NCI-H1436 (cell line): ENCODE measurements around the gene AIG1.

ENCODE experiments used
- DNase-seq: peaks from one replicate; lab custom pipeline; 2025; lab: John Stamatoyannopoulos, UW

The AIG1 gene

DNA sequence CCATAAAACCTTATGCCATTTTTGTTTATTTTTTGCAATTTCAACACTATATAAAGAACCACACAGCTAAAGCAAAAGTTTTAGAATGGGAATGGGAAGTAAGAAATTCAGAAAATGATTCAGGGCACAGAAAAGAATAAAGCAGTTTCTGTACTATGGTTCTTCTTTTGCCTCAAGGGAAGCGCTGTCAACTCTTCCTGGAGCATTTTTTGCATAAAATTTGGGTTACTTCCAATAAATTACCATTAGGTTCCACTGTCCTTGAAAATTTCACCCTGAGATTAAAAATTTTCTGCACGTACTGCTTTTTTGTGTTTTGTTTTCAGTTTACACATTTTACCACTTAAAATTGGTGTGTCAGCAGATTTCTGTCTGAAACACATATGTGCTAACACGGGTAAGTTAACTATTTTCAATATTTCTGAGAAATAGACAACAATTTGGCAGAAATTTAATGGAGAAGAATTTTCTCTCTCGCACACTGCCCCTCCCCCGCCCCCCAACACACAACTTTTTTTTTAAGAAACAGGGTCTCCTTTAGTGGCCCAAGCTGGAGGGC lies 310.2 kb downstream of the AIG1 start:
- DNase-seq, result no peak

DNA sequence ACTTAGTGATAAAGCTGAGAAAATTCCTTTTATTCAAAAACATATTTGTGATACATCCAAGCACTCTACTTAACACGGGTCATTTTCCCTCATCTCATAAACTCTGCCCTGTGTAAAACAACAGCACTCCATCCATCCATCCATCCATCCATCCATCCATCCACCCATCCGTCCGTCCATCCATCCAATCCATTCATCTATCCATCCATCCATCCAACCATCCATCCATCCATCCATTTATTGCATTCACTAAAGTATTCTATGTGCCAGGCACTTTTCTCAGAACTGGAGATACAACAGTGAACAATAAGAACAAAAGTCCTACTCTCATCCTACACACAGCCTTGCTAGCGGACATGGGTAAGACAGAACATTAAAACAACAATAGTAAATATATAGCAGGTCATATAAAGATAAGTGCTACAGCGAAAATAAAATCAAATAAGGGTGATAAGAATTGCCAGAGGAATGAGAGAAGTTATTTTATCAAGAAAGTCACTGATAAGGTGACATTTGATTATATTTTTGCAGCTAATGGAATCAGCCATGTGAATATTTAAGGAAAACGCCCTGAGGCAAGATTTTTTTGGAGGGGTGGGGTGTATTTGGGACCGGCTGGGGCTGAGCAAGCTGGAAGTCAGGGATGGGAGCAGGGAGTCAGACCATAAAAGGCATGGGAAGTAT lies 311.7 kb downstream of the AIG1 start:
- no peak for DNase-seq

DNA sequence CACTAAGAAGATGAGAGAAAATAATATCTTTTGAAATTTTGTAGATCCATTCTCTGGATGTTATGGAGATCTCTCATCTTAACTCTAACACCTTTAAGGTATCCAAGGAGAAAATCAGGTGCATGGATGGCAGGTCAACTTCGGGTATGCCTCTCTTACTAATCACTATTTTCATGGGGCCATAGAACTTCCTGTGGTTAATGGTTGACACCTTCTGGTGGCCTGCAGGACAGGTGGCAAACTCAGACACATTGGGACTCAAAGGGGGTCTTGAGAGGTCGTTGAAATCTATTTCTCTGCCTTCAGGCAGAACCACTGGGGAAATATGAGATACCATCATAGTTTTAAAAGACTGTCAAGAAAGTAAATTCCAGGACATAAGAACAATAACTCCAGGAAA lies 313.3 kb downstream of the AIG1 start:
- DNase-seq, result no peak

DNA sequence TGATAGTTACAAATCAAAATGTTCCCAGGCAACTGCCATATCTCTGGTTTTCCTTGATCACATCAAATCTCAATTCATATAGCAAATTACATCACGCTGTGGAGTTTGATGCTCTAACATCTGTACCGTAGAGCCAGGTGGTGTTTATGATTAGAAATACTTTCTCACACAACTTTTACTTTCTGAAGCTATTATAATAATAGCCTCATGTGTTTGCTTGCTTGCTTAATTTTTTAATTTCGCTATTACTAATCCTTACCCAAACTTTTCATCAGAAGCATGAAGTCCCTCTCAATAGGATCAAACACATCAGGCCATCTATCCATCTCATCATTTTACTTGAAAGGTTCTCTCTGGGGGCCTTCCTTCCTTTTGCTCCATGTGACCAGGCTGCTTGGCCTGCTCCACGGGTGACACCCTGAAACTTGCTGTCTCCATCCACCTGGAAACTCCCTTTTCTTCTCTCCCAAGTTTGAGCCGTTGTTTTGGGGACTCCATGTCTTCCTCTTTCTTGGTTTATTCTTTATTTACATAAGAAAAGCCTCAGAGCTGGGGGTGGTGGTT lies 314.4 kb downstream of the AIG1 start:
- no peak for DNase-seq

DNA sequence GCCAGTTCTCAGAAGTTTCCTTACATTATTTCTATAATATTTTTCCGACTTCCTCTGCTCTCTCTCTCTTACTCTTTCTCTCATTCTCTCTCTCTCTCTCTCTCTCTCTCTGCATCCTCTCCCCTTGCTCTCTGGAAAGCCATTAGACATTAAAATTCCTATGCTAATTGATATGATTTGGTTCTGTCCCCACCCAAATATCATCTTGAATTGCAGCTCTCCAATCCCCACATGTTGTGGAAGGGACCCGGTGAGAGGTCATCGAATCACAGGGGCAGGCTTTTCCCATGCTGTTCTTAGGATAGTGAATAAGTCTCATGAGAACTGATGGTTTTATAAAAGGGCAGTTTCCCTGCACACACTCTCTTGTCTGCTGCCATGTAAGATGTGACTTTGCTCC lies 315.7 kb downstream of the AIG1 start:
- no peak for DNase-seq

DNA sequence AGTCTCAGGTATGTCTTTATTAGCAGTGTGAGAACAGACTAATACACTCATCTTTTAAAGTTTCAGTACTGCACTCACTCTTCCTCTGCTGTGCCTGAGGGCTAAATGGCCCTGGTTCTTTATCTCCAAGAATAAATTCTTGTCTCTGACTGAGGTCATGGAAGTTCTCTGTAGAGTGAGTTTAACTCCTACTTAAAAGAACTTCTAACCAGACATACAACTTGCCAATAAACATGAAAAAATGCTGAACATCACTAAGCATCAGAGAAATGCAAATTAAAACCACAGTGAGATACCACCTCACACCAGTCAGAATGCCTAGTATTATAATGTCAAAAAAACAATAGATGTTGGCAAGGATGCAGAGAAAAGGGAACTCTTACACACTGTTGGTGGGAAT lies 316.2 kb downstream of the AIG1 start:
- DNase-seq, result no peak

DNA sequence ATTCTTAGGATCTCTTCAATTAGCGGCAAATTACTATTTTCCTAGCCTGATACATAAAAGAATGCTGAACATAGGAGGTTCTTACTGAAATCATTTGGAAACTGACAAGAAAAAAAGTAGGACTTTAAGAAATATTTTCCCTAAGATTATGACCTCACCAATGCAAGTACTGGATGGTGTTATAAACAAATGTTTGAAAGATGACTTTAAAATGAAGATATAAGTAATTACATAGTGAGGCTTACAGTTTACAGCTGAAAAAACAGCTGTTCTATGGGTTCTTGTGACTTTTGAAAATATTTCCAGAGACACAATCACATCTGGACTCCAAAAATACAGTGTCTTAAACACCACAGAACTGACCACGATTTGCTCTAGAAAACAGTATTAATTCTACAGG lies 324.9 kb downstream of the AIG1 start:
- DNase-seq, result no peak

DNA sequence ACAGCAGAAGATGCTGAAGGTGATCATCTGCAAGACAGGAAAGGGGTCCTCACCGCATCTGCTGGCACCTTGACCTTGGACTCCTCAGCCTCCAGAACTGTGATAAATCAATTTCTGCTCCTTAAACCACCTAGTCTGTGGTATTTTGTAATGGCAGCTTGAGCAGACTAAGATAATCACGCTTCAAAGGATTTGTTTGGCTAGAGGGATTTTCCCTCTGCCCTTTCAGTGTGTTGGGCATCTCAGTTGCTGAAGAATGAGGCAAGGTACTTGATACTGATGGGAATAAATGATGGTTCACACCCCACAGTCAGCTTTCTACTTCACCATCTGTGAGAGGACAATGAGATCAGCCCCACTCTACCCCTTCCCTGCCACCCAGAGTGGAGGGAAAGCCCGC lies 329.6 kb downstream of the AIG1 start:
- no peak for DNase-seq
